Stromal cell of bone marrow (primary cell): ENCODE measurements around the gene CLDN2.
"Not testable (repeated sequence)": the region's sequence is repeated elsewhere in the genome, so short reads cannot be mapped to it uniquely, and the experiment has no call there.

Experiments
- DNase-seq: peaks from one replicate; pipeline ENCODE4 v3.0.0-alpha.2; 2012; ENCODE audit warnings: low read depth

The CLDN2 gene

GRCh38 chrX:106963111-106963510 is 42.9 kb downstream of the CLDN2 start:
- no peak for DNase-seq

GRCh38 chrX:106964290-106964689 is 44.1 kb downstream of the CLDN2 start:
- no peak for DNase-seq

GRCh38 chrX:106966547-106966946 is 46.3 kb downstream of the CLDN2 start:
- not testable (repeated sequence) for DNase-seq

GRCh38 chrX:106972896-106973295 is 52.7 kb downstream of the CLDN2 start:
- no peak for DNase-seq

GRCh38 chrX:106973433-106974149 is 53.4 kb downstream of the CLDN2 start:
- DNase-seq: no peak

- no peak for DNase-seq
Measured at GRCh38 chrX:106976416-106976815, 56.2 kb downstream of the CLDN2 start.
